ENCODE results near the gene ALG8.

The ALG8 gene

GRCh38 chr11:78145511-78146025, 6.1 kb upstream of the ALG8 start:
- H3K4me1 Mint-ChIP-seq (ENCODE audit: low read depth), result peaks cover 14% of the 10 kb centered on the region
- H3K36me3 Mint-ChIP-seq (ENCODE audit: low read depth), result no peaks in the 10 kb centered on the region
- H3K27ac Mint-ChIP-seq, result no peak overlapping the region
- no peaks in the 10 kb centered on the region for H3K27me3 Mint-ChIP-seq
- H3K4me3 Mint-ChIP-seq, result no peak overlapping the region
- H3K9me3 Mint-ChIP-seq, result no peaks in the 10 kb centered on the region

- Mint-ChIP-seq H3K4me3 (peak overlapping the region; percentile 91), H3K27me3 (no peaks in the 10 kb centered on the region), H3K27ac (no peak overlapping the region), H3K4me1 (ENCODE audit: low read depth) (peaks cover 48% of the 10 kb centered on the region), H3K36me3 (ENCODE audit: low read depth) (peaks cover 30% of the 10 kb centered on the region), H3K9me3 (no peaks in the 10 kb centered on the region)
Measured at GRCh38 chr11:78140392-78141077, 1.1 kb upstream of the ALG8 start.

GRCh38 chr11:78138694-78139421, 568 bp downstream of the ALG8 start:
- Mint-ChIP-seq H3K4me3 (peak overlapping the region; percentile 91), H3K27ac (peak overlapping the region; percentile 91), H3K9me3 (no peaks in the 10 kb centered on the region), H3K27me3 (no peaks in the 10 kb centered on the region), H3K36me3 (ENCODE audit: low read depth) (peaks cover 43% of the 10 kb centered on the region), H3K4me1 (ENCODE audit: low read depth) (peaks cover 45% of the 10 kb centered on the region)

GRCh38 chr11:78138291-78138690, 1.1 kb downstream of the ALG8 start:
- Mint-ChIP-seq H3K27ac (peak overlapping the region; percentile 91), H3K4me3 (peak overlapping the region; percentile 91), H3K36me3 (ENCODE audit: low read depth) (peaks cover 45% of the 10 kb centered on the region), H3K4me1 (ENCODE audit: low read depth) (peaks cover 42% of the 10 kb centered on the region), H3K27me3 (no peaks in the 10 kb centered on the region), H3K9me3 (no peaks in the 10 kb centered on the region)

- Mint-ChIP-seq H3K9me3 (no peaks in the 10 kb centered on the region), H3K36me3 (ENCODE audit: low read depth) (peaks cover 43% of the 10 kb centered on the region), H3K4me3 (no peak overlapping the region), H3K27me3 (no peaks in the 10 kb centered on the region), H3K4me1 (ENCODE audit: low read depth) (peaks cover 16% of the 10 kb centered on the region), H3K27ac (no peak overlapping the region)
Measured at GRCh38 chr11:78132475-78132874, 7.0 kb downstream of the ALG8 start.

GRCh38 chr11:78131956-78132355, 7.5 kb downstream of the ALG8 start:
- H3K4me3 Mint-ChIP-seq, result no peak overlapping the region
- no peak overlapping the region for H3K27ac Mint-ChIP-seq
- H3K36me3 Mint-ChIP-seq (ENCODE audit: low read depth), result peaks cover 38% of the 10 kb centered on the region
- no peaks in the 10 kb centered on the region for H3K27me3 Mint-ChIP-seq
- H3K9me3 Mint-ChIP-seq, result no peaks in the 10 kb centered on the region
- peaks cover 10% of the 10 kb centered on the region for H3K4me1 Mint-ChIP-seq (ENCODE audit: low read depth)

- no peaks in the 10 kb centered on the region for H3K27me3 Mint-ChIP-seq
- H3K4me1 Mint-ChIP-seq (ENCODE audit: low read depth), result peaks cover 7% of the 10 kb centered on the region
- H3K9me3 Mint-ChIP-seq, result no peaks in the 10 kb centered on the region
- H3K27ac Mint-ChIP-seq, result no peak overlapping the region
- H3K36me3 Mint-ChIP-seq (ENCODE audit: low read depth), result peaks cover 31% of the 10 kb centered on the region
- no peak overlapping the region for H3K4me3 Mint-ChIP-seq
Measured at GRCh38 chr11:78127403-78127802, 12.0 kb downstream of the ALG8 start.

- H3K4me1 Mint-ChIP-seq (ENCODE audit: low read depth), result no peaks in the 10 kb centered on the region
- H3K36me3 Mint-ChIP-seq (ENCODE audit: low read depth), result peaks cover 50% of the 10 kb centered on the region
- H3K4me3 Mint-ChIP-seq, result no peak overlapping the region
- H3K27ac Mint-ChIP-seq, result no peak overlapping the region
- no peaks in the 10 kb centered on the region for H3K9me3 Mint-ChIP-seq
- H3K27me3 Mint-ChIP-seq, result no peaks in the 10 kb centered on the region
Measured at GRCh38 chr11:78112582-78113275, 26.7 kb downstream of the ALG8 start.

GRCh38 chr11:78111298-78111697, 28.1 kb downstream of the ALG8 start:
- H3K27ac Mint-ChIP-seq, result no peak overlapping the region
- no peak overlapping the region for H3K4me3 Mint-ChIP-seq
- H3K9me3 Mint-ChIP-seq, result no peaks in the 10 kb centered on the region
- H3K27me3 Mint-ChIP-seq, result no peaks in the 10 kb centered on the region
- H3K36me3 Mint-ChIP-seq (ENCODE audit: low read depth), result peaks cover 47% of the 10 kb centered on the region
- no peaks in the 10 kb centered on the region for H3K4me1 Mint-ChIP-seq (ENCODE audit: low read depth)

GRCh38 chr11:78110830-78111229, 28.6 kb downstream of the ALG8 start:
- no peak overlapping the region for H3K27ac Mint-ChIP-seq
- H3K27me3 Mint-ChIP-seq, result no peaks in the 10 kb centered on the region
- H3K4me1 Mint-ChIP-seq (ENCODE audit: low read depth), result no peaks in the 10 kb centered on the region
- H3K9me3 Mint-ChIP-seq, result no peaks in the 10 kb centered on the region
- peaks cover 52% of the 10 kb centered on the region for H3K36me3 Mint-ChIP-seq (ENCODE audit: low read depth)
- H3K4me3 Mint-ChIP-seq, result no peak overlapping the region

GRCh38 chr11:78110351-78110750, 29.1 kb downstream of the ALG8 start:
- no peaks in the 10 kb centered on the region for H3K9me3 Mint-ChIP-seq
- peaks cover 53% of the 10 kb centered on the region for H3K36me3 Mint-ChIP-seq (ENCODE audit: low read depth)
- H3K27ac Mint-ChIP-seq, result no peak overlapping the region

GRCh38 chr11:78109081-78110015, 30.1 kb downstream of the ALG8 start:
- Mint-ChIP-seq H3K4me1 (ENCODE audit: low read depth) (no peaks in the 10 kb centered on the region), H3K36me3 (ENCODE audit: low read depth) (peaks cover 52% of the 10 kb centered on the region), H3K27me3 (no peaks in the 10 kb centered on the region), H3K4me3 (no peak overlapping the region), H3K27ac (no peak overlapping the region), H3K9me3 (no peaks in the 10 kb centered on the region)

More at GRCh38 chr11:78110351-78110750, 29.1 kb downstream of the ALG8 start:
- Mint-ChIP-seq H3K4me3 (no peak overlapping the region), H3K4me1 (ENCODE audit: low read depth) (no peaks in the 10 kb centered on the region), H3K27me3 (no peaks in the 10 kb centered on the region)

- Mint-ChIP-seq H3K4me3 (no peak overlapping the region), H3K9me3 (no peaks in the 10 kb centered on the region), H3K36me3 (ENCODE audit: low read depth) (peaks cover 56% of the 10 kb centered on the region), H3K27ac (no peak overlapping the region), H3K4me1 (ENCODE audit: low read depth) (no peaks in the 10 kb centered on the region), H3K27me3 (no peaks in the 10 kb centered on the region)
Measured at GRCh38 chr11:78100676-78101472, 38.6 kb downstream of the ALG8 start.

GRCh38 chr11:78100261-78100660, 39.2 kb downstream of the ALG8 start:
- Mint-ChIP-seq H3K4me3 (no peak overlapping the region), H3K27me3 (no peaks in the 10 kb centered on the region), H3K27ac (no peak overlapping the region), H3K9me3 (no peaks in the 10 kb centered on the region), H3K36me3 (ENCODE audit: low read depth) (peaks cover 59% of the 10 kb centered on the region), H3K4me1 (ENCODE audit: low read depth) (no peaks in the 10 kb centered on the region)
